H9 (cell line): ENCODE measurements around the gene GGT5. TPM values are rescaled to one million over a fixed set of nuclear protein-coding genes. Genes with fewer than 3 reads are reported as not detected.

ENCODE experiments used
- DNase-seq: peaks from one replicate; pipeline ENCODE4 v3.0.0-alpha.2; 2017
- H2AFZ ChIP-seq: one replicate; pipeline ENCODE4 v1.6.1; 2013; ENCODE audit warnings: mild to moderate bottlenecking, low read length, control low read depth, moderate library complexity
- H2AK5ac ChIP-seq: 2 replicates; pipeline ENCODE4 v1.6.1; 2013; ENCODE audit warnings: low read length, control low read depth, mixed read lengths; ENCODE audit not compliant: insufficient read length
- H2BK120ac ChIP-seq: one replicate; pipeline ENCODE4 v1.6.1; 2013; ENCODE audit warnings: low read depth, mild to moderate bottlenecking, low read length, control low read depth, inconsistent platforms; ENCODE audit not compliant: poor library complexity, severe bottlenecking
- H2BK12ac ChIP-seq: 2 replicates; pipeline ENCODE4 v1.6.1; 2013; ENCODE audit warnings: low read length, control low read depth, mixed read lengths, low read depth; ENCODE audit not compliant: insufficient read length
- H2BK15ac ChIP-seq: 2 replicates; pipeline ENCODE4 v1.6.1; 2013; ENCODE audit warnings: low read depth, low read length, control low read depth
- H2BK20ac ChIP-seq: one replicate; pipeline ENCODE4 v1.6.1; 2013; ENCODE audit warnings: low read depth, mild to moderate bottlenecking, low read length, control low read depth, inconsistent platforms; ENCODE audit not compliant: poor library complexity, severe bottlenecking
- H2BK5ac ChIP-seq: 2 replicates; pipeline ENCODE4 v1.6.1; 2013; ENCODE audit warnings: low read length, control low read depth, mixed read lengths; ENCODE audit not compliant: insufficient read length
- H3K14ac ChIP-seq: 2 replicates; pipeline ENCODE4 v1.6.1; 2013; ENCODE audit warnings: low read length, control low read depth; ENCODE audit not compliant: insufficient read depth
- H3K18ac ChIP-seq: 2 replicates; pipeline ENCODE4 v1.6.1; 2013; ENCODE audit warnings: low read depth, mild to moderate bottlenecking, mixed read lengths, low read length, control low read depth; ENCODE audit not compliant: insufficient read length
- H3K23ac ChIP-seq: 2 replicates; pipeline ENCODE4 v1.6.1; 2013; ENCODE audit warnings: low read length, control low read depth, mixed read lengths, low read depth; ENCODE audit not compliant: insufficient read length
- H3K23me2 ChIP-seq: 2 replicates; pipeline ENCODE4 v1.6.1; 2013; ENCODE audit warnings: low read depth, mild to moderate bottlenecking, mixed read lengths, low read length, control low read depth; ENCODE audit not compliant: insufficient read length, poor library complexity, severe bottlenecking
- H3K27ac ChIP-seq: 2 replicates; pipeline ENCODE4 v1.5.1; 2013; ENCODE audit warnings: low read length, control low read depth, mixed read lengths, low read depth; ENCODE audit not compliant: insufficient read length
- H3K27me3 ChIP-seq: 2 replicates; pipeline ENCODE4 v1.6.1; 2013; ENCODE audit warnings: low read length, control low read depth, inconsistent platforms; ENCODE audit not compliant: insufficient read depth
- H3K4ac ChIP-seq: 2 replicates; pipeline ENCODE4 v1.6.1; 2013; ENCODE audit warnings: low read depth, mild to moderate bottlenecking, control low read depth, inconsistent platforms, low read length, moderate library complexity
- H3K4me1 ChIP-seq: 2 replicates; pipeline ENCODE4 v1.6.1; 2013; ENCODE audit warnings: low read length, control low read depth, inconsistent platforms; ENCODE audit not compliant: insufficient read depth
- H3K4me2 ChIP-seq: 2 replicates; pipeline ENCODE4 v1.6.1; 2013; ENCODE audit warnings: low read length, control low read depth, mixed read lengths; ENCODE audit not compliant: insufficient read length, insufficient read depth
- H3K56ac ChIP-seq: 2 replicates; pipeline ENCODE4 v1.6.1; 2013; ENCODE audit warnings: low read depth, mild to moderate bottlenecking, mixed read lengths, low read length, control low read depth; ENCODE audit not compliant: insufficient read length
- H3K79me1 ChIP-seq: 2 replicates; pipeline ENCODE4 v1.6.1; 2013; ENCODE audit warnings: low read depth, mild to moderate bottlenecking, moderate library complexity, low read length, control low read depth, inconsistent platforms; ENCODE audit not compliant: insufficient read depth, poor library complexity, severe bottlenecking
- H3K79me2 ChIP-seq: 2 replicates; pipeline ENCODE4 v1.6.1; 2013; ENCODE audit warnings: low read length, control low read depth, inconsistent platforms; ENCODE audit not compliant: insufficient read depth
- H3K9ac ChIP-seq: 2 replicates; pipeline ENCODE4 v1.6.1; 2013; ENCODE audit warnings: low read length, control low read depth, mixed read lengths; ENCODE audit not compliant: insufficient read length; ENCODE audit errors: extremely low read depth
- H3K9me3 ChIP-seq: one replicate; pipeline ENCODE4 v1.6.1; 2013; ENCODE audit warnings: low read depth, low read length, inconsistent platforms; ENCODE audit not compliant: control insufficient read depth
- H3T11ph ChIP-seq: one replicate; pipeline ENCODE4 v1.6.1; 2013; ENCODE audit warnings: mild to moderate bottlenecking, low read length, control low read depth, inconsistent platforms
- H4K20me1 ChIP-seq: one replicate; pipeline ENCODE4 v1.6.1; 2013; ENCODE audit not compliant: control insufficient read depth, insufficient read length, insufficient read depth
- H4K5ac ChIP-seq: 2 replicates; pipeline ENCODE4 v1.6.1; 2013; ENCODE audit warnings: low read depth, mild to moderate bottlenecking, mixed read lengths, low read length, control low read depth; ENCODE audit not compliant: insufficient read length
- H4K8ac ChIP-seq: replicated peaks from 2 replicates; pipeline ENCODE4 v1.6.1; 2013; ENCODE audit warnings: low read length, control low read depth, mixed read lengths, low read depth; ENCODE audit not compliant: insufficient read length
- H4K91ac ChIP-seq: 2 replicates; pipeline ENCODE4 v1.6.1; 2013; ENCODE audit warnings: low read depth, mild to moderate bottlenecking, moderate library complexity, mixed read lengths, low read length, control low read depth; ENCODE audit not compliant: insufficient read length
- H3K27ac Mint-ChIP-seq, 3 experiments: 2 replicates in 2 of 3; 3 replicates in 1 of 3; pipeline ENCODE4 v1.8.0; 2020 to 2021; ENCODE audit warnings: mixed read lengths in 3 of 3, mild to moderate bottlenecking in 1 of 3, moderate library complexity in 1 of 3
- H3K27me3 Mint-ChIP-seq: 2 replicates; pipeline ENCODE4 v1.8.0; 2021; ENCODE audit warnings: low read depth, mild to moderate bottlenecking, moderate library complexity, mixed read lengths
- H3K36me3 Mint-ChIP-seq, 3 experiments: 2 replicates in 2 of 3; 3 replicates in 1 of 3; pipeline ENCODE4 v1.8.0; 2020 to 2021; ENCODE audit warnings: low read depth in 3 of 3, mixed read lengths in 3 of 3; ENCODE audit not compliant: insufficient read depth in 1 of 3
- H3K4me1 Mint-ChIP-seq, 2 experiments: 2 replicates each; pipeline ENCODE4 v1.8.0; 2020; ENCODE audit warnings: mixed read lengths in 2 of 2
- H3K4me3 Mint-ChIP-seq, 2 experiments: 2 replicates in 1 of 2; 3 replicates in 1 of 2; pipeline ENCODE4 v1.8.0; 2020 to 2021; ENCODE audit warnings: mild to moderate bottlenecking in 2 of 2, mixed read lengths in 2 of 2, moderate library complexity in 1 of 2
- H3K9me3 Mint-ChIP-seq, 2 experiments: 2 replicates in 1 of 2; 3 replicates in 1 of 2; pipeline ENCODE4 v1.8.0; 2020; ENCODE audit warnings: mild to moderate bottlenecking in 2 of 2, mixed read lengths in 2 of 2, moderate library complexity in 1 of 2
- WGBS: extraction: QIAGEN DNeasy Blood & Tissue Kit; methylation state at CpG from one replicate; pipeline ENCODE4 v1.1.7; 2013; ENCODE audit warnings: missing lambda C conversion rate, low lambda C conversion rate, mixed read lengths; ENCODE audit not compliant: insufficient read length; ENCODE audit errors: extremely low coverage; 5-methylcytosine and 5-hydroxymethylcytosine counted together
- total RNA-seq: library from RNA; stranded (reverse); gene quantifications from 2 replicates; pipeline ENCODE4 v1.2.1, GENCODE V29; 2021
- TF ChIP-seq, protein P1 (sequence below): fragments of 200-600 bp; sonication (generic); conservative IDR thresholded peaks from 3 replicates; pipeline ENCODE4 v1.8.0; 2021; ENCODE audit warnings: antibody characterized with exemption, mild to moderate bottlenecking

GGT5 gene
- total RNA-seq, 1 experiment from 2014 or later: 0.20 TPM

DNA sequence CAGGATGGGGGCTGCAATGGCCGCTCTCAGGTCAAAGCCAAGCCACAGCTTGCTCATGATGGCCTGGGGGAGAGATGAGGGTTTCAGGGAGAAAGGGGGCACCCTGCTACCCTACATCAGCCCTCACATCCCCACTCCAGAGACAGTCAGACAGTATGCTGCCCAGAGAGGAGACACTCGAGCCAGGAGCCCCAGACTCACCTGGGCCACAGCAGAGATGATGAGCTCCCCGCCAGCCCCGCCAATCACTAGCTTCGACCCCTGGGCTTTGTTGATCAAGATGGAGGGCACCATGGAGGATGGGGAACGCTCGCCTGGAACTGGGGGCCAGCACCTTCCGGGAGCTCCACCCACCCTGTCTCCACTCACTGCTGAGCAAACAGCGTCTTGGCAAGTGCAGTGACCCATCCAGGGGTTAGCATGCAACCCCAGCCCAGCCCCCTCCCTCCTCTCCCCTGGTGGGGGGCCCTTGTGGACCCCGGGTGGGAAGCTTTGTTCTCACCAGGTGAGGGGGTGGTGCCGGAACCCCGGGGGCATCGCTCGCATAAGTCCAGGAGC lies 19.8 kb downstream of the GGT5 start:
- TF ChIP-seq, protein P1, sequence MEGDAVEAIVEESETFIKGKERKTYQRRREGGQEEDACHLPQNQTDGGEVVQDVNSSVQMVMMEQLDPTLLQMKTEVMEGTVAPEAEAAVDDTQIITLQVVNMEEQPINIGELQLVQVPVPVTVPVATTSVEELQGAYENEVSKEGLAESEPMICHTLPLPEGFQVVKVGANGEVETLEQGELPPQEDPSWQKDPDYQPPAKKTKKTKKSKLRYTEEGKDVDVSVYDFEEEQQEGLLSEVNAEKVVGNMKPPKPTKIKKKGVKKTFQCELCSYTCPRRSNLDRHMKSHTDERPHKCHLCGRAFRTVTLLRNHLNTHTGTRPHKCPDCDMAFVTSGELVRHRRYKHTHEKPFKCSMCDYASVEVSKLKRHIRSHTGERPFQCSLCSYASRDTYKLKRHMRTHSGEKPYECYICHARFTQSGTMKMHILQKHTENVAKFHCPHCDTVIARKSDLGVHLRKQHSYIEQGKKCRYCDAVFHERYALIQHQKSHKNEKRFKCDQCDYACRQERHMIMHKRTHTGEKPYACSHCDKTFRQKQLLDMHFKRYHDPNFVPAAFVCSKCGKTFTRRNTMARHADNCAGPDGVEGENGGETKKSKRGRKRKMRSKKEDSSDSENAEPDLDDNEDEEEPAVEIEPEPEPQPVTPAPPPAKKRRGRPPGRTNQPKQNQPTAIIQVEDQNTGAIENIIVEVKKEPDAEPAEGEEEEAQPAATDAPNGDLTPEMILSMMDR: no peak
- H3K4me1 ChIP-seq: no peaks in the 10 kb centered on the region
- no peak overlapping the region for H4K8ac ChIP-seq
- H3K23ac ChIP-seq: no peak overlapping the region
- H3K27ac ChIP-seq: no peak overlapping the region
- Mint-ChIP-seq H3K4me3 (no peak overlapping the region), H3K36me3 (peaks cover 2 to 4% (median 2%) of the 10 kb centered on the region in 3 experiments; a peak in 5 of 7 replicates), H3K4me1 (no peaks in the 10 kb centered on the region), H3K27ac (no peak overlapping the region), H3K27me3 (peaks cover 3% of the 10 kb centered on the region; the same call in 1 of the 2 replicates), H3K9me3 (peaks cover 5 to 11% of the 10 kb centered on the region in 2 experiments)
- WGBS: no CpG with 5 or more reads among the region's 14 CpGs
- no peak overlapping the region; the same call in 1 of the 2 replicates for H3K14ac ChIP-seq
- no peak overlapping the region for H3K4me2 ChIP-seq
- H3K56ac ChIP-seq: no peak overlapping the region
- H3K4ac ChIP-seq: no peak overlapping the region
- no peak overlapping the region for H4K5ac ChIP-seq
- no peak overlapping the region for H2BK20ac ChIP-seq
- H3K27me3 ChIP-seq: no peaks in the 10 kb centered on the region
- DNase-seq: no peak
- no peak overlapping the region for H2BK15ac ChIP-seq
- no peak overlapping the region for H3K9ac ChIP-seq
- no peak overlapping the region for H2AFZ ChIP-seq
- H3K79me2 ChIP-seq: no peaks in the 10 kb centered on the region
- no peaks in the 10 kb centered on the region for H4K20me1 ChIP-seq
- no peak overlapping the region for H2BK120ac ChIP-seq
- H3K79me1 ChIP-seq: no peaks in the 10 kb centered on the region
- no peak overlapping the region for H2BK5ac ChIP-seq
- H2BK12ac ChIP-seq: no peak overlapping the region
- no peaks in the 10 kb centered on the region for H3K9me3 ChIP-seq
- H2AK5ac ChIP-seq: no peak overlapping the region
- H3K18ac ChIP-seq: no peak overlapping the region
- H3K23me2 ChIP-seq: no peaks in the 10 kb centered on the region
- no peak overlapping the region for H4K91ac ChIP-seq
- H3T11ph ChIP-seq: no peak overlapping the region
